CD8-positive, alpha-beta memory T cell (primary cell): ENCODE measurements around the gene STPG1. TPM values are rescaled to one million over a fixed set of nuclear protein-coding genes. Genes with fewer than 3 reads are reported as not detected.

ENCODE experiments used
- CTCF ChIA-PET: fragments of 350-600 bp; sonication (Branson Sonifier 250); formaldehyde crosslinking; loops from one replicate; lab custom pipeline; 2021; ENCODE audit warnings: antibody characterized with exemption; lab: Charles Lee
- POLR2A ChIA-PET: fragments of 350-600 bp; sonication (Branson Sonifier 250); formaldehyde crosslinking; loops from one replicate; lab custom pipeline; 2021; ENCODE audit warnings: antibody characterized with exemption; lab: Charles Lee
- DNase-seq, 5 donors: peaks; one replicate each; pipeline versions ENCODE4 v3.0.0 to v3.0.0-alpha.2; 2020 to 2022; ENCODE audit warnings: mixed read lengths in 1 of 5
- H3K27ac ChIP-seq: one replicate; pipeline ENCODE4 v1.7.0; 2013; ENCODE audit warnings: low read depth, mild to moderate bottlenecking, low read length, moderate library complexity
- H3K27me3 ChIP-seq: 2 replicates; pipeline ENCODE4 v1.7.0; 2013; ENCODE audit warnings: low read length, mild to moderate bottlenecking; ENCODE audit not compliant: insufficient read depth, poor library complexity, severe bottlenecking
- H3K36me3 ChIP-seq: 2 replicates; pipeline ENCODE4 v1.7.0; 2013; ENCODE audit warnings: mild to moderate bottlenecking, low read length, moderate library complexity; ENCODE audit not compliant: insufficient read depth
- H3K4me1 ChIP-seq: 2 replicates; pipeline ENCODE4 v1.7.0; 2013; ENCODE audit warnings: mild to moderate bottlenecking, low read length, moderate library complexity; ENCODE audit not compliant: insufficient read depth
- H3K4me3 ChIP-seq: 2 replicates; pipeline ENCODE4 v1.7.0; 2013; ENCODE audit warnings: mild to moderate bottlenecking, low read length
- H3K9me3 ChIP-seq: 2 replicates; pipeline ENCODE4 v1.7.0; 2013; ENCODE audit warnings: mild to moderate bottlenecking, low read length
- H3K27ac Mint-ChIP-seq, 8 donors: one replicate each; pipeline ENCODE4 v1.8.0; 2020 to 2021; ENCODE audit warnings: mixed read lengths in 8 of 8, mild to moderate bottlenecking in 6 of 8, inconsistent platforms in 3 of 8, moderate library complexity in 3 of 8
- H3K27me3 Mint-ChIP-seq, 2 donors: one replicate each; pipeline ENCODE4 v1.8.0; 2020 to 2021; ENCODE audit warnings: mixed read lengths in 2 of 2, mild to moderate bottlenecking in 1 of 2, moderate library complexity in 1 of 2
- H3K36me3 Mint-ChIP-seq, 3 donors: one replicate each; pipeline ENCODE4 v1.8.0; 2020 to 2021; ENCODE audit warnings: mixed read lengths in 3 of 3, inconsistent platforms in 1 of 3, mild to moderate bottlenecking in 1 of 3
- H3K4me1 Mint-ChIP-seq, 3 donors: one replicate each; pipeline ENCODE4 v1.8.0; 2020 to 2021; ENCODE audit warnings: mixed read lengths in 3 of 3, inconsistent platforms in 1 of 3, mild to moderate bottlenecking in 1 of 3
- H3K4me3 Mint-ChIP-seq, 7 donors: one replicate each; pipeline ENCODE4 v1.8.0; 2020 to 2021; ENCODE audit warnings: mixed read lengths in 7 of 7, mild to moderate bottlenecking in 6 of 7, moderate library complexity in 4 of 7, inconsistent platforms in 2 of 7
- H3K9me3 Mint-ChIP-seq, 5 donors: one replicate each; pipeline ENCODE4 v1.8.0; 2020 to 2022; ENCODE audit warnings: mixed read lengths in 5 of 5, mild to moderate bottlenecking in 3 of 5, moderate library complexity in 2 of 5, inconsistent platforms in 1 of 5
- polyA plus RNA-seq: library from polyadenylated mRNA; unstranded; fragments of 300-500 nt; fragmentation: Illumina TruSeq; gene quantifications from one replicate; pipeline ENCODE4 v1.2.3, GENCODE V29; 2021
- total RNA-seq, 2 experiments: library from RNA; stranded (reverse); gene quantifications; one replicate each; pipeline ENCODE4 v1.2.3, GENCODE V29; 2021

The STPG1 gene
- total and polyA plus RNA-seq, 3 experiments from 2014 or later: 4.9 to 5.6 (median 5.1) TPM

DNA sequence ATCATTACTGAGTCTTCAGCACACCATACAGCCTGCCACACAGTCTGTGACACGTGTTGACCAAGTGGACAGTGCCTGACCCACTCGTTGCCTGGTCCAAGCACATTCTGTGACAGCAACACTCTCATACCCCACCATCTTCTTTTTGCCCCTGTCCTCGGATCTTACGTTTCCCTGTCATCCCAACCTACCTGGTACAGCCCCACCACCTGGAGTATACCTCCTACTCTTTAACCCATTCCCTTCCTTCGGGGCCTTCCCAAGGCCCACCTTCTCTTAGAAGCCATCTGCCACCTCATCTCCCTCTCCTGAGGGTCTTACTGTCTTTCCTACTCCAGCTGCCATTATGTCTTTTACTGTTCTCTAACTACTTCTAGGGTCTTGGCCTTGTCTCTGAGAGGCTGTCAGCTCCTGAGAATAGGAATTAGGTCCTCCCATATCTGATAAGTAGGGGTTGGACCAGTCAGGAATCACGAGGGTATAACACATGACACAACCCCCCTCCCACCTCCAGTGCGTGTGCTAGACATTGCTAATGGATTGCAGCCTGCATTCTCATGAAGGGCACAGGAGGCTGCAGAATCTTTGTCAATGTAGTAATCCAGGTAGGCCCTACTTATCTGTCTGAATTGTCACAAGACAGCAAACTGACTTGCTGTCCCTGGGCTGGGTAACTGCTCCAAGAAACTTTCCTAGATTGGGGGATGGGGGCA lies 81.5 kb downstream of the STPG1 start:
- Histone ChIP-seq H3K36me3 (no peaks in the 10 kb centered on the region), H3K4me3 (no peak overlapping the region), H3K27ac (no peak overlapping the region), H3K4me1 (no peaks in the 10 kb centered on the region), H3K9me3 (no peaks in the 10 kb centered on the region), H3K27me3 (peaks cover 7% of the 10 kb centered on the region)
- peaks cover 0 to 1% (median 0%) of the 10 kb centered on the region in 3 donors for H3K36me3 Mint-ChIP-seq
- H3K4me1 Mint-ChIP-seq: no peaks in the 10 kb centered on the region
- ChIA-PET POLR2A (no interaction called here), CTCF (no interaction called here)
- H3K4me3 Mint-ChIP-seq: no peak overlapping the region
- peaks cover 7 to 9% of the 10 kb centered on the region in 2 donors for H3K27me3 Mint-ChIP-seq
- no peaks in the 10 kb centered on the region for H3K9me3 Mint-ChIP-seq
- no peak overlapping the region for H3K27ac Mint-ChIP-seq
- no peak for DNase-seq

DNA sequence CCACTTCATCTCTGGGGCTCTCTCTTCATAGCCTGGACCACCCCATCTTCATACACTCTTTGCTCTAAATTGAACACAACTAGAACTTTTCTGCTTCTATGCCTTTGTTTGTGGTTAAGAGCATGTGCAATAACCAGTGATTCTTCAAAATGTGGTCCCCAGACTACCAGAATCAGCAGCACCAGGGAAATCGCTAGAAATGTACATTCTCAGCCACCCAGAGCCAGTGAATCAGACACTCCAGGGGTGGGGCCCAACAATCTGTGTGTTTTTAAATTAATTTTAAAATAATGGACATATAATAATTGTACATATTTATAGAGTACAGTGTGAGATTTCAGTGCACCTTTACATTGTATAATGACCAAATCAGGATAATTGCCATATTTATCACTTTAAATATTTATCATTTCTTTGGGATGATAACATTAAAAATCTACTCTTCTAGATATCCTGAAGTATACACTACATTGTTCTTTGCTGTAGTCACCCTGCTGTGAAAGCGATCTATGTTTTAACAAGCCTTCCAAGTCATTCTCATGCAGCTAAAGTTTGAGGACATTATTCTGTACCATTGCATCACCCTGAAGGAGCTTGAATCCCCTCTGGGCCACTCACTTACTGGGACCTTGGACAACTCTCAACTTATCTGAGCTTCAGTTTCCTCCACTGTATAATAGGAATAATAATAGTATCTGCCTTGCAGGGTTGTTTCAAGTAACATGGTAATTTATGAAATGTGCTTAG lies 83.6 kb downstream of the STPG1 start:
- CTCF ChIA-PET: no interaction called here
- Mint-ChIP-seq H3K27ac (no peak overlapping the region), H3K27me3 (peaks cover 0 to 11% of the 10 kb centered on the region in 2 donors), H3K36me3 (no peaks in the 10 kb centered on the region), H3K4me3 (no peak overlapping the region), H3K4me1 (no peaks in the 10 kb centered on the region), H3K9me3 (no peaks in the 10 kb centered on the region)
- POLR2A ChIA-PET: no interaction called here
- Histone ChIP-seq H3K4me3 (no peak overlapping the region), H3K27me3 (peaks cover 7% of the 10 kb centered on the region), H3K27ac (no peak overlapping the region), H3K36me3 (no peaks in the 10 kb centered on the region), H3K9me3 (no peaks in the 10 kb centered on the region), H3K4me1 (no peaks in the 10 kb centered on the region)
- no peak for DNase-seq

DNA sequence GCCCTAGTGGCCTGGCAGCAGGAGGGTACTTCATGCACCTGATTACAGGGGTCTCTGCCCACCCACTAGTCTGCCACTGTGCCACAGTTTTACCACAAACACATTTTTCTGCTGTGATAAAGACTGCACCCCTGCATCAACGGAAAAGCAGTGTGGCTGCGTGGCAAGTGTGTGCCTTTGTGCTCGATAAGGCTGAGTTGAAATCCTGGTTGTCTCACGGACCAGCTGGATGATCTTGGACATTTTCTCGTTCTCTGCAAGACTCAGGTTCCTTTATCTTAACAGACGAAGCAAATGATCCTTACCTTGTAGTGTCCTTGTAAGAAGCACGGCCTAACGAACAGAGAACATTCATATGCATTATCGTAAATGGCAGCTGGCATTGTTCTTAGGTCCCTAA lies 84.3 kb downstream of the STPG1 start:
- CTCF ChIA-PET: no interaction called here
- DNase-seq: no peak
- H3K36me3 Mint-ChIP-seq: no peaks in the 10 kb centered on the region
- H3K4me3 Mint-ChIP-seq: no peak overlapping the region
- H3K4me1 Mint-ChIP-seq: no peaks in the 10 kb centered on the region
- no peaks in the 10 kb centered on the region for H3K9me3 Mint-ChIP-seq
- no peak overlapping the region for H3K27ac ChIP-seq
- no peaks in the 10 kb centered on the region for H3K4me1 ChIP-seq
- H3K27me3 Mint-ChIP-seq: peaks cover 0 to 11% of the 10 kb centered on the region in 2 donors
- H3K27ac Mint-ChIP-seq: no peak overlapping the region
- no peaks in the 10 kb centered on the region for H3K36me3 ChIP-seq
- H3K4me3 ChIP-seq: no peak overlapping the region
- peaks cover 7% of the 10 kb centered on the region for H3K27me3 ChIP-seq
- POLR2A ChIA-PET: no interaction called here
- no peaks in the 10 kb centered on the region for H3K9me3 ChIP-seq

DNA sequence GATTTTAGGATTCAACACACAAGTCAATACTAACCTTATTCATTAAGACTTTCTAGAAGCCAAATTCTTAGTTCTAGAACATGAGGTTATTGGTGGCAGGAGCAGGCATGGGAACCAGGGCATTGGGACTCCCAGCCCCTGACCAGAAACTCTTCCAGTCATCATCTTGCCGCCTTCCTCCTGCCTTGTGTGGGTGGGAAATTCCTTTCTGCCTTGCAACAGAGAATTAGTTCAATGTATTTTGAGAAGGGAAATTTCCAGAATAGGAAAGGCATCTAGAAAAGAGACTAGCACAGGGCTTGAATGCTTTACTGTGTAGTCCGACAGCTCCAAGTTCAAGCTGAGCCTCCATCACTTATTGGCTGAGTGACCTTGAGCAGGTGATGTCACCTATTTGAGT lies 85.7 kb downstream of the STPG1 start:
- peaks cover 7% of the 10 kb centered on the region for H3K27me3 ChIP-seq
- Mint-ChIP-seq H3K27me3 (peaks cover 0 to 15% of the 10 kb centered on the region in 2 donors), H3K9me3 (no peaks in the 10 kb centered on the region), H3K4me3 (no peak overlapping the region), H3K27ac (no peak overlapping the region), H3K36me3 (no peaks in the 10 kb centered on the region), H3K4me1 (peaks cover 5 to 9% (median 5%) of the 10 kb centered on the region in 3 donors)
- POLR2A ChIA-PET: no interaction called here
- H3K9me3 ChIP-seq: no peaks in the 10 kb centered on the region
- H3K4me3 ChIP-seq: no peak overlapping the region
- no peak for DNase-seq
- H3K4me1 ChIP-seq: peaks cover 4% of the 10 kb centered on the region
- CTCF ChIA-PET: no interaction called here
- no peak overlapping the region for H3K27ac ChIP-seq
- H3K36me3 ChIP-seq: no peaks in the 10 kb centered on the region

DNA sequence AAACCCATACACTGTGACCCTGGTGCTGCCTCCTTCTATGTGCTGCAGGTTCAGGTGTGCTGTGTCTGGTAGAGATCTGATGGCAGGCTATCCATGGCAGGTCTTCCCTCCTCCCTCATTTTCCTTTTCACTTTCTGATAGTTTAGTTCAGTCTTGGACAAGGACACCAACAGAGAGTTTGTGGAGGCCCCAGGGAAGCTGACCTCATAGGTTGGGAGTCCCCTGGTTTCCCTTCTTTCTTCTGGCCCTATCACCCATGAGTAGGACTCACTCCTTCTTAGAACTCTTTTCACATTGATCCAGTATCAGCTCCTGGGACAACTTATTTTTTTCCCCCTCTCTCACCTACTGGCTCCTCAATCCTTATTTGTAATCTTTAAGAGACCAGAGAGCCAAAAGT lies 86.1 kb downstream of the STPG1 start:
- H3K27me3 Mint-ChIP-seq: peaks cover 0 to 15% of the 10 kb centered on the region in 2 donors
- no peaks in the 10 kb centered on the region for H3K36me3 Mint-ChIP-seq
- H3K4me3 ChIP-seq: no peak overlapping the region
- ChIA-PET POLR2A (no interaction called here), CTCF (no interaction called here)
- peaks cover 7% of the 10 kb centered on the region for H3K27me3 ChIP-seq
- H3K4me3 Mint-ChIP-seq: no peak overlapping the region
- H3K9me3 Mint-ChIP-seq: no peaks in the 10 kb centered on the region
- H3K27ac Mint-ChIP-seq: no peak overlapping the region
- no peaks in the 10 kb centered on the region for H3K9me3 ChIP-seq
- no peak for DNase-seq
- H3K27ac ChIP-seq: no peak overlapping the region
- H3K4me1 ChIP-seq: peaks cover 8% of the 10 kb centered on the region
- H3K36me3 ChIP-seq: no peaks in the 10 kb centered on the region
- peaks cover 8 to 13% (median 8%) of the 10 kb centered on the region in 3 donors for H3K4me1 Mint-ChIP-seq

DNA sequence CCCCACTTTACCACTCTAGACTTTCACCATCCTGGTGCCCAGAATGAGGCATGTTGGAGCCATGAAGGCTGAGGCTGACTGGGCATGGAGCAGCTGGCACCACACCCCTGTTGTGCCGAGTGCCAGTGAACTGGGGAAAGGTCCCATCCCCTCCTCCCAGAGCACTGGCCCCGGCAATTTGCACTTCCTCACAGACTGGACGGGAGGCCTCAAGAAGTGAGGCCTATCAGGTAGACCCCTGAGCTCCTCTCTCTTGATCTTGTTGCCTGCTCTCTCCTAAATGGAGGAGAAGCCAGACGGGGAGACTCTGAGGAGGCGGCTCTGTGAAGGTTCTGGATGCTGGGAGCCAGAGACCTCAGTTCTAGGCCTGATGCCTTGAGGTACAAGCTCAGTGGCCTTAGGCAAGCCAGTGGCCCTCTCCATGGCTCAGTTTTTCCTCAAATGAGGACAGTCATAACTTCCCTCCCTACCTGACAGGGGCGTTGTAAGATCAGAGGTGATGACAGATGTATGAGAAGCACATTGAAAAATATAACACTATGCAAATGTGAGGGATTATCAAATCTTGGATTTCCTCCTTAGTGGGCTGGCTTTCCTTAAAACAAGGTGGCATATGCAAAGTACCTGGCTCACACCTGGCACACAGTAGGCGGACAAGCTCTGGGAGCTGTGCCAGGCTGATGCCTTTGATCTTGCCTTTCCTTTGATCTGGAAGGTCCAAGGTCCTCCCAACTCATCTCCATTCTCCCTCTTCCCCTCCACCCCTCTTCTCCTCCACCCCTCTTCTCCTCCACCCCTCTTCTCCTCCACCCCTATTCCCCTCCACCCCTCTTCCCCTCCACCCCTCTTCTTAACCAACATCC lies 87.8 kb downstream of the STPG1 start:
- Mint-ChIP-seq H3K27ac (no peak overlapping the region), H3K27me3 (peaks cover 3 to 10% of the 10 kb centered on the region in 2 donors), H3K4me1 (peaks cover 19 to 26% (median 22%) of the 10 kb centered on the region in 3 donors), H3K36me3 (no peaks in the 10 kb centered on the region), H3K9me3 (no peaks in the 10 kb centered on the region), H3K4me3 (no peak overlapping the region)
- ChIA-PET CTCF (interaction anchor here (0.6 to 2.1 kb wide), 4 partner anchors 35 to 127 kb away, joined by 3 to 4 read pairs (median 4); no protein-coding TSS in a partner anchor), POLR2A (no interaction called here)
- no peak for DNase-seq
- Histone ChIP-seq H3K27me3 (peaks cover 10% of the 10 kb centered on the region), H3K27ac (no peak overlapping the region), H3K4me3 (no peak overlapping the region), H3K9me3 (no peaks in the 10 kb centered on the region), H3K4me1 (peaks cover 19% of the 10 kb centered on the region), H3K36me3 (no peaks in the 10 kb centered on the region)

DNA sequence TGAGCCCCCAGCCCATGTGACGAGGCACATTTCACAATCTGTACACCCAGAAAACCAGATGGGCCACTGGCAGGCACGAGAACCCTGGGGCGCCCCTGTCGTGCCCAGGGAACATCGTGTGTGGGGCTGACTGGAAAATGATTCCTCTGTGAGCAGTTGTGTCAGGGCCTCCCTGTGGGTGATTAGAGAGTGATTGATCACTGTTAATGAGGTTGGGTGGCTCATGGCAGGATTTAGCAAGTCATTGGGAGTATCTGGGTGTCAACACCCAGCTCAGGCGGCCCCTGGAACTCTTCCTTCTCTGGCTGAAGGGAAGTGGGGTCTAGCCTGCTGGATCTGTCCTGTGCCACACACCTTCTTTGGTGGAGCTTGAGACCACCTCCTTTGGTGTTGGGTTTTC lies 88.7 kb downstream of the STPG1 start:
- Histone ChIP-seq H3K9me3 (no peaks in the 10 kb centered on the region), H3K4me3 (no peak overlapping the region), H3K4me1 (peaks cover 28% of the 10 kb centered on the region), H3K27me3 (peaks cover 13% of the 10 kb centered on the region), H3K27ac (no peak overlapping the region), H3K36me3 (no peaks in the 10 kb centered on the region)
- Mint-ChIP-seq H3K4me1 (peaks cover 29 to 36% (median 31%) of the 10 kb centered on the region in 3 donors), H3K36me3 (no peaks in the 10 kb centered on the region), H3K4me3 (no peak overlapping the region), H3K27me3 (peaks cover 13 to 16% of the 10 kb centered on the region in 2 donors), H3K9me3 (no peaks in the 10 kb centered on the region), H3K27ac (no peak overlapping the region)
- DNase-seq: no peak
- CTCF ChIA-PET: interaction anchor here (0.9 to 2.1 kb wide), 3 partner anchors 67 to 126 kb away, joined by 3 to 4 read pairs (median 4); no protein-coding TSS in a partner anchor
- POLR2A ChIA-PET: no interaction called here
